A673 (cell line): ENCODE measurements around the gene YTHDF1. TPM values are rescaled to one million over a fixed set of nuclear protein-coding genes. Genes with fewer than 3 reads are reported as not detected.
A peak's percentile ranks its signal among the peaks of the same experiment; 100 is the strongest.

ENCODE experiments used
- BruUV-seq: library from RNA; stranded (reverse); fragments of 400-500 nt; replicated peaks from 2 replicates; lab custom pipeline; 2021; lab: Mats Ljungman, UMichigan
- CTCF ChIA-PET: fragments of 300-600 bp; sonication (Branson Sonifier 250); formaldehyde crosslinking; loops from one replicate; lab custom pipeline; 2022; ENCODE audit warnings: antibody characterized with exemption; lab: Charles Lee
- POLR2A ChIA-PET: fragments of 300-600 bp; sonication (Branson Sonifier 250); formaldehyde crosslinking; loops from one replicate; lab custom pipeline; 2022; ENCODE audit warnings: antibody characterized with exemption; ENCODE audit not compliant: low non-redundant PET; lab: Charles Lee
- DNase-seq: peaks from one replicate; pipeline ENCODE4 v3.0.0-alpha.2; 2015; ENCODE audit warnings: low spot score
- H3K27ac ChIP-seq: fragments of 200-600 bp; sonication (generic); 2 replicates; pipeline ENCODE4 v1.5.1; 2016; ENCODE audit warnings: mixed run types, low read depth, mild to moderate bottlenecking, mixed read lengths, antibody characterized with exemption, low read length; ENCODE audit not compliant: poor library complexity, severe bottlenecking
- H3K27me3 ChIP-seq: fragments of 200-600 bp; sonication (generic); replicated peaks from 2 replicates; pipeline ENCODE4 v1.6.1; 2017; ENCODE audit warnings: mixed run types, low read depth, mild to moderate bottlenecking, mixed read lengths, antibody characterized with exemption, low read length; ENCODE audit not compliant: insufficient read depth, poor library complexity
- H3K36me3 ChIP-seq: fragments of 200-600 bp; sonication (generic); 2 replicates; pipeline ENCODE4 v1.6.1; 2016; ENCODE audit warnings: mixed run types, mild to moderate bottlenecking, mixed read lengths, antibody characterized with exemption, low read length; ENCODE audit not compliant: insufficient read depth, poor library complexity, severe bottlenecking
- H3K4me1 ChIP-seq: fragments of 200-600 bp; sonication (generic); 2 replicates; pipeline ENCODE4 v1.6.1; 2017; ENCODE audit warnings: mixed run types, mild to moderate bottlenecking, mixed read lengths, antibody characterized with exemption, low read length; ENCODE audit not compliant: insufficient read depth, poor library complexity, severe bottlenecking
- H3K4me3 ChIP-seq: fragments of 200-600 bp; sonication (generic); 2 replicates; pipeline ENCODE4 v1.5.1; 2016; ENCODE audit warnings: low read depth, mixed run types, mild to moderate bottlenecking, mixed read lengths, low read length; ENCODE audit not compliant: poor library complexity, severe bottlenecking
- H3K9me3 ChIP-seq: fragments of 200-600 bp; sonication (generic); 2 replicates; pipeline ENCODE4 v1.6.1; 2016; ENCODE audit warnings: mixed run types, low read depth, mild to moderate bottlenecking, mixed read lengths, antibody characterized with exemption, low read length; ENCODE audit not compliant: poor library complexity, severe bottlenecking
- CTCF ChIP-seq: fragments of 300-800, 200-600 bp; sonication (generic); conservative IDR thresholded peaks from 2 replicates; pipeline ENCODE4 v1.5.1; 2017; ENCODE audit warnings: low read depth, mild to moderate bottlenecking, antibody characterized with exemption, low read length, moderate library complexity, mixed read lengths
- EZH2 ChIP-seq: fragments of 200-600 bp; sonication (generic); IDR thresholded peaks from 2 replicates; pipeline ENCODE4 v1.6.1; 2017; ENCODE audit warnings: borderline replicate concordance, low read depth, mild to moderate bottlenecking, mixed read lengths, antibody characterized with exemption, low read length; ENCODE audit not compliant: poor library complexity, severe bottlenecking
- intact Hi-C: fragments of 100-400 bp; cut with micrococcal nuclease; formaldehyde crosslinking; loops from one replicate; pipeline ENCODE4 v1.10.0; 2022; ENCODE audit not compliant: unreplicated experiment
- total RNA-seq: library from RNA; stranded (reverse); gene quantifications from 2 replicates; pipeline ENCODE4 v1.2.3, GENCODE V29; 2021

The YTHDF1 gene
- total RNA-seq, 1 experiment from 2014 or later = 52.4 TPM

DNA sequence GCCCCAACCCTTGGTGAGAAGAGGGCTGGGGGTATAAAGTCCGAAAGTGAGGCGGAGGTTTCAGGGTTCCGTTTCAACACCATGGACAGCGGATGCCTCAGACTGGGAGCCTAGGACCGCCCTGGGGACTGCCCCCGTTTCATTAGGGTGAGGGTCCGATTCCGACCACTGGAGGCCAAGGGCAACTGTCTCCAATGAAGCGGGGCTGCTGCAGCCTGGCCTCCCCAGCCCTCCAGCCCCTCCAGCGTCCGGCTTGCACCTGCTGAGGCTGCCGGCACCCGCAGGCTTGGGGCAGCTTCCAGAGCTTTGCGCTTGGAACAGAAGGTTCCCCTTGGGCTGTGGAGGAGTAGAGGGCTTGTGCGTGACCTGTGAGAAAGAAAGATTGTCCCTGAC is 39.9 kb downstream of the YTHDF1 start:
- no peaks in the 10 kb centered on the region for H3K9me3 ChIP-seq
- peaks cover 79% of the 10 kb centered on the region for H3K27me3 ChIP-seq
- no peak for DNase-seq
- intact Hi-C loops = no loop called here
- POLR2A ChIA-PET = no interaction called here
- H3K4me1 ChIP-seq = no peaks in the 10 kb centered on the region
- H3K4me3 ChIP-seq = no peak overlapping the region
- H3K27ac ChIP-seq = no peak overlapping the region
- BruUV-seq = no TSS peak
- CTCF ChIA-PET = interaction anchor here (0.6 kb wide), 1 partner anchor 1563 kb away, joined by 7 read pairs; no protein-coding TSS in a partner anchor
- no peaks in the 10 kb centered on the region for H3K36me3 ChIP-seq
- TF ChIP-seq CTCF (no peak), EZH2 (no peak)

DNA sequence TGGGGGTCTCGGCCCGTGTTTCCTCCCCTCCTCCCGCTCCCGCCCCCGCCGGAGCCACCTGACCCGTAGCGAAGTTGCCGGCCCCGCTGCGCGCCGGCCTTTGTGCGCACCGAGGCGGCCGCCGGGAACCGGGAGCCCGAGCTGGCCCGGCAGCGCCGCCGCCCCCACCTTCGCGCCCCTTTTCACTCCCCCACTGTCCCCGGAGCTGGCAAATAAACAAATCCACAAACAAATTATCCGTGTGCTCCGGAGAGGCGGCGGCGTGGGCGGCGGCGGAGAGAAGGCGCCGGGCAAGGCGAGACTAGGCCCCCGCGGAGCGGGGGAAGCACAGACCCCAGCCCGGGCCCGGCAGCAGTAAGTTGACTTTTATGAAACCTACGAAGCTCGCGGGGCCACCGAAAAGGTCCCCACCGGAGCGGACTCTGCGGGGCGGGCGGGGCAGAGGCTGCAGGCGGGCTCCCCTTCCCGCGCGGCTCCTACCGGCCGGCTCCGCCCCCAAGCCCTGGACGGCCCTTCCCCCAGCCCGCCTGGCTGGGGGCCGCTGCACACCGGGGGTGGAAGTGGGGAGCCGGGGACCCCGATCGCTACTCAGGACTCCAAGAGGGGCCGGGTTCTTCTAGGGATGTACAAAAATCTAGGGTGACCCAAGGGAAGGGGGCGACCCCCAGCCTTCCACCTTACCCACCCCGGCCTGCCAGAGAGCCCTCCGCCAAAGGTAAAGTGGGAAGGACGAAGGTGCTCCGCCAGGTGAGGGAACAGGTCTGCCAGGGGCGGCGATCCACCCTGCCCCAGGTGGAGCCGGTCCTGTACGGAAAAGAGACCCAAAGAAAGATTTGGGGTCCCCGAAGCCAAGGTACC is 40.7 kb downstream of the YTHDF1 start:
- H3K4me3 ChIP-seq = peak overlapping the region; percentile 34
- ChIA-PET POLR2A (no interaction called here), CTCF (interaction anchor here (0.6 kb wide), 1 partner anchor 1562 kb away, joined by 7 read pairs; no protein-coding TSS in a partner anchor)
- TF ChIP-seq CTCF (no peak), EZH2 (peak; percentile 97)
- H3K4me1 ChIP-seq = no peaks in the 10 kb centered on the region
- peaks cover 81% of the 10 kb centered on the region for H3K27me3 ChIP-seq
- BruUV-seq = no TSS peak
- no peak for DNase-seq
- no peak overlapping the region for H3K27ac ChIP-seq
- H3K36me3 ChIP-seq = no peaks in the 10 kb centered on the region
- H3K9me3 ChIP-seq = no peaks in the 10 kb centered on the region
- intact Hi-C loops = no loop called here

GRCh38 chr20:63174309-63175037 is 41.5 kb downstream of the YTHDF1 start:
- H3K27me3 ChIP-seq = peaks cover 75% of the 10 kb centered on the region
- no peak for TF ChIP-seq EZH2
- TF ChIP-seq CTCF = no peak
- no peaks in the 10 kb centered on the region for H3K9me3 ChIP-seq
- no peak for DNase-seq
- H3K36me3 ChIP-seq = no peaks in the 10 kb centered on the region
- ChIA-PET POLR2A (no interaction called here), CTCF (no interaction called here)
- H3K27ac ChIP-seq = no peak overlapping the region
- H3K4me1 ChIP-seq = no peaks in the 10 kb centered on the region
- intact Hi-C loops = no loop called here
- H3K4me3 ChIP-seq = peak overlapping the region; percentile 34
- BruUV-seq = no TSS peak
